Mesothelial cell of epicardium (in vitro differentiated cells): ENCODE results near the gene HSFX2. TPM values are rescaled to one million over a fixed set of nuclear protein-coding genes. Genes with fewer than 3 reads are reported as not detected.
"Not testable (repeated sequence)": the region's sequence is repeated elsewhere in the genome, so short reads cannot be mapped to it uniquely, and the experiment has no call there.

ENCODE experiments used
- DNase-seq, 2 experiments: peaks; one replicate each; pipeline ENCODE4 v3.0.0; 2021; ENCODE audit warnings: low spot score in 2 of 2; ENCODE audit not compliant: unreplicated experiment in 2 of 2
- H3K27ac Mint-ChIP-seq: 2 replicates; pipeline ENCODE4 v1.8.0; 2021; ENCODE audit warnings: mixed read lengths
- H3K27me3 Mint-ChIP-seq: 2 replicates; pipeline ENCODE4 v1.8.0; 2021; ENCODE audit warnings: low read depth, mixed read lengths
- H3K36me3 Mint-ChIP-seq: 2 replicates; pipeline ENCODE4 v1.8.0; 2021; ENCODE audit warnings: mixed read lengths
- H3K4me1 Mint-ChIP-seq: 2 replicates; pipeline ENCODE4 v1.8.0; 2021; ENCODE audit warnings: mixed read lengths
- H3K4me3 Mint-ChIP-seq: 2 replicates; pipeline ENCODE4 v1.8.0; 2021; ENCODE audit warnings: mild to moderate bottlenecking, moderate library complexity, mixed read lengths
- H3K9me3 Mint-ChIP-seq: 2 replicates; pipeline ENCODE4 v1.8.0; 2021; ENCODE audit warnings: mixed read lengths
- CTCF ChIP-seq: fragments of 200-600 bp; sonication (generic); IDR thresholded peaks from one replicate; pipeline ENCODE4 v1.5.0; 2021; ENCODE audit warnings: antibody characterized with exemption; ENCODE audit not compliant: unreplicated experiment
- total RNA-seq: library from RNA; stranded (reverse); gene quantifications from 3 replicates; pipeline ENCODE4 v1.2.1, GENCODE V29; 2021

The HSFX2 gene
- total RNA-seq, 1 donor from 2014 or later, result not detected

GRCh38 chrX:149628280-149628679, 33.2 kb upstream of the HSFX2 start:
- no peaks in the 10 kb centered on the region for H3K36me3 Mint-ChIP-seq
- no peak for TF ChIP-seq CTCF
- no peak for DNase-seq
- no peak overlapping the region for H3K4me3 Mint-ChIP-seq
- H3K4me1 Mint-ChIP-seq, result peaks cover 20% of the 10 kb centered on the region
- H3K27me3 Mint-ChIP-seq, result peaks cover 14% of the 10 kb centered on the region
- H3K27ac Mint-ChIP-seq, result no peak overlapping the region
- H3K9me3 Mint-ChIP-seq, result peaks cover 10% of the 10 kb centered on the region

GRCh38 chrX:149626829-149627228, 31.7 kb upstream of the HSFX2 start:
- H3K36me3 Mint-ChIP-seq, H3K27me3 Mint-ChIP-seq, DNase-seq, H3K4me3 Mint-ChIP-seq: not testable (repeated sequence)
- H3K4me1 Mint-ChIP-seq, result peaks cover 20% of the 10 kb centered on the region
- H3K27ac Mint-ChIP-seq, result peak overlapping the region; percentile 76
- H3K9me3 Mint-ChIP-seq, result peaks cover 11% of the 10 kb centered on the region

- not testable (repeated sequence) for H3K27ac Mint-ChIP-seq, H3K4me3 Mint-ChIP-seq, H3K4me1 Mint-ChIP-seq, DNase-seq, H3K36me3 Mint-ChIP-seq, H3K27me3 Mint-ChIP-seq
- H3K9me3 Mint-ChIP-seq, result peaks cover 18% of the 10 kb centered on the region
Observed at GRCh38 chrX:149619662-149620061, 24.5 kb upstream of the HSFX2 start.

GRCh38 chrX:149618871-149619270, 23.8 kb upstream of the HSFX2 start:
- H3K27ac Mint-ChIP-seq, result no peak overlapping the region
- no peak for DNase-seq
- H3K27me3 Mint-ChIP-seq, result no peaks in the 10 kb centered on the region
- TF ChIP-seq CTCF, result no peak
- no peaks in the 10 kb centered on the region for H3K4me1 Mint-ChIP-seq
- no peak overlapping the region for H3K4me3 Mint-ChIP-seq
- H3K9me3 Mint-ChIP-seq, result peaks cover 26% of the 10 kb centered on the region
- H3K36me3 Mint-ChIP-seq, result peaks cover 1% of the 10 kb centered on the region

- H3K4me1 Mint-ChIP-seq, result no peaks in the 10 kb centered on the region
- H3K36me3 Mint-ChIP-seq, result peaks cover 1% of the 10 kb centered on the region
- TF ChIP-seq CTCF, result no peak
- DNase-seq, result no peak
- H3K4me3 Mint-ChIP-seq, result no peak overlapping the region
- peaks cover 32% of the 10 kb centered on the region for H3K9me3 Mint-ChIP-seq
- no peaks in the 10 kb centered on the region for H3K27me3 Mint-ChIP-seq
- H3K27ac Mint-ChIP-seq, result no peak overlapping the region
Observed at GRCh38 chrX:149611623-149612175, 16.6 kb upstream of the HSFX2 start.

GRCh38 chrX:149610511-149610910, 15.4 kb upstream of the HSFX2 start:
- Mint-ChIP-seq H3K36me3 (peaks cover 1% of the 10 kb centered on the region), H3K4me1 (no peaks in the 10 kb centered on the region), H3K4me3 (no peak overlapping the region), H3K27me3 (no peaks in the 10 kb centered on the region), H3K27ac (no peak overlapping the region), H3K9me3 (peaks cover 27% of the 10 kb centered on the region)
- no peak for DNase-seq
- TF ChIP-seq CTCF, result no peak

GRCh38 chrX:149607699-149608098, 12.6 kb upstream of the HSFX2 start:
- DNase-seq, result no peak
- TF ChIP-seq CTCF, result no peak
- H3K27ac Mint-ChIP-seq, result no peak overlapping the region
- peaks cover 10% of the 10 kb centered on the region for H3K9me3 Mint-ChIP-seq
- no peak overlapping the region for H3K4me3 Mint-ChIP-seq
- H3K4me1 Mint-ChIP-seq, result no peaks in the 10 kb centered on the region
- H3K27me3 Mint-ChIP-seq, result no peaks in the 10 kb centered on the region
- H3K36me3 Mint-ChIP-seq, result no peaks in the 10 kb centered on the region

- not testable (repeated sequence) for H3K27me3 Mint-ChIP-seq, H3K36me3 Mint-ChIP-seq, H3K27ac Mint-ChIP-seq, H3K4me3 Mint-ChIP-seq, DNase-seq, H3K4me1 Mint-ChIP-seq, H3K9me3 Mint-ChIP-seq
Observed at GRCh38 chrX:149605248-149605885, 10.3 kb upstream of the HSFX2 start.

- not testable (repeated sequence) for DNase-seq, H3K4me3 Mint-ChIP-seq, H3K36me3 Mint-ChIP-seq, H3K27ac Mint-ChIP-seq, H3K27me3 Mint-ChIP-seq, H3K4me1 Mint-ChIP-seq, H3K9me3 Mint-ChIP-seq
Observed at GRCh38 chrX:149598603-149599002, 3.5 kb upstream of the HSFX2 start.
